ENCODE results near the gene SAMD3.
"Not testable (repeated sequence)": the region's sequence is repeated elsewhere in the genome, so short reads cannot be mapped to it uniquely, and the experiment has no call there.

Gene SAMD3

GRCh38 chr6:130158056-130158455, 64.7 kb downstream of the SAMD3 start:
- no peak for TF ChIP-seq HDGF (IDR thresholded peaks at IDR 0.05; ENCODE audit: borderline replicate concordance)
- TF ChIP-seq ARNT (IDR thresholded peaks at IDR 0.05) = no peak
- no peak for TF ChIP-seq SP1 (IDR thresholded peaks at IDR 0.05)
- TF ChIP-seq PKNOX1 (IDR thresholded peaks at IDR 0.05) = no peak
- no peak for TF ChIP-seq CTBP1 (IDR thresholded peaks at IDR 0.05; ENCODE audit: borderline replicate concordance)
- TF ChIP-seq NFRKB (IDR thresholded peaks at IDR 0.05) = no peak
- no peak for TF ChIP-seq ZNF384 (IDR thresholded peaks at IDR 0.05)
- no peak for TF ChIP-seq FOXK2 (IDR thresholded peaks at IDR 0.05)
- TF ChIP-seq SUZ12 (IDR thresholded peaks at IDR 0.05) = no peak
- no peak for TF ChIP-seq LEF1 (IDR thresholded peaks at IDR 0.05; ENCODE audit: borderline replicate concordance)
- no peak for TF ChIP-seq BHLHE40 (IDR thresholded peaks at IDR 0.05; ENCODE audit: borderline replicate concordance)
- DNase-seq (ENCODE audit: extremely low spot score) = no peak
- ChIA-PET CTCF (no interaction called here), POLR2A (no interaction called here)

- DNase-seq (ENCODE audit: extremely low spot score) = no peak
- POLR2A ChIA-PET = no interaction called here
- CTCF ChIA-PET = no interaction called here
- TF ChIP-seq SP1 (IDR thresholded peaks at IDR 0.05) (no peak), BHLHE40 (IDR thresholded peaks at IDR 0.05; ENCODE audit: borderline replicate concordance) (no peak), L3MBTL2 (conservative IDR thresholded peaks at IDR 0.05) (no peak), FOXK2 (IDR thresholded peaks at IDR 0.05) (no peak), LEF1 (IDR thresholded peaks at IDR 0.05; ENCODE audit: borderline replicate concordance) (no peak), FOXA1 (IDR thresholded peaks at IDR 0.05) (no peak), HDGF (IDR thresholded peaks at IDR 0.05; ENCODE audit: borderline replicate concordance) (no peak), SUZ12 (IDR thresholded peaks at IDR 0.05) (no peak), FOXM1 (IDR thresholded peaks at IDR 0.05; ENCODE audit: borderline replicate concordance) (no peak), ZNF384 (IDR thresholded peaks at IDR 0.05) (no peak), ELF4 (IDR thresholded peaks at IDR 0.05) (no peak), CTBP1 (IDR thresholded peaks at IDR 0.05; ENCODE audit: borderline replicate concordance) (no peak), ARNT (IDR thresholded peaks at IDR 0.05) (no peak)
Observed at GRCh38 chr6:130156908-130157307, 65.8 kb downstream of the SAMD3 start.

GRCh38 chr6:130152908-130153510, 69.7 kb downstream of the SAMD3 start:
- TF ChIP-seq TARDBP (IDR thresholded peaks at IDR 0.05) (no peak), CTBP1 (IDR thresholded peaks at IDR 0.05; ENCODE audit: borderline replicate concordance) (no peak), FOXK2 (IDR thresholded peaks at IDR 0.05) (no peak), ELF4 (IDR thresholded peaks at IDR 0.05) (no peak), PKNOX1 (IDR thresholded peaks at IDR 0.05) (no peak), LEF1 (IDR thresholded peaks at IDR 0.05; ENCODE audit: borderline replicate concordance) (no peak), L3MBTL2 (conservative IDR thresholded peaks at IDR 0.05) (no peak), SP1 (IDR thresholded peaks at IDR 0.05) (no peak), ARNT (IDR thresholded peaks at IDR 0.05) (no peak), HDGF (IDR thresholded peaks at IDR 0.05; ENCODE audit: borderline replicate concordance) (no peak), FOXA1 (IDR thresholded peaks at IDR 0.05) (no peak)
- ChIA-PET CTCF (no interaction called here), POLR2A (no interaction called here)
- DNase-seq (ENCODE audit: extremely low spot score) = no peak

- DNase-seq (ENCODE audit: extremely low spot score) = no peak
- POLR2A ChIA-PET = no interaction called here
- TF ChIP-seq FOXA1 (IDR thresholded peaks at IDR 0.05) = no peak
- TF ChIP-seq NFRKB (IDR thresholded peaks at IDR 0.05) = no peak
- TF ChIP-seq HDGF (IDR thresholded peaks at IDR 0.05; ENCODE audit: borderline replicate concordance) = no peak
- no peak for TF ChIP-seq L3MBTL2 (conservative IDR thresholded peaks at IDR 0.05)
- TF ChIP-seq TARDBP (IDR thresholded peaks at IDR 0.05) = no peak
- TF ChIP-seq FOXK2 (IDR thresholded peaks at IDR 0.05) = no peak
- no peak for TF ChIP-seq ZNF384 (IDR thresholded peaks at IDR 0.05)
- TF ChIP-seq SUZ12 (IDR thresholded peaks at IDR 0.05) = no peak
- TF ChIP-seq SP1 (IDR thresholded peaks at IDR 0.05) = no peak
- TF ChIP-seq PKNOX1 (IDR thresholded peaks at IDR 0.05) = no peak
- CTCF ChIA-PET = no interaction called here
Observed at GRCh38 chr6:130150906-130151305, 71.8 kb downstream of the SAMD3 start.

- CTCF ChIA-PET; POLR2A ChIA-PET; DNase-seq (ENCODE audit: extremely low spot score): not testable (repeated sequence)
Observed at GRCh38 chr6:130149016-130149415, 73.7 kb downstream of the SAMD3 start.

GRCh38 chr6:130148181-130148580, 74.6 kb downstream of the SAMD3 start:
- ChIA-PET POLR2A (no interaction called here), CTCF (no interaction called here)
- DNase-seq (ENCODE audit: extremely low spot score) = peak; percentile 16
- no peak for TF ChIP-seq SUZ12 (IDR thresholded peaks at IDR 0.05)
- no peak for TF ChIP-seq FOXM1 (IDR thresholded peaks at IDR 0.05; ENCODE audit: borderline replicate concordance)
- TF ChIP-seq CTBP1 (IDR thresholded peaks at IDR 0.05; ENCODE audit: borderline replicate concordance) = no peak
- no peak for TF ChIP-seq ELF4 (IDR thresholded peaks at IDR 0.05)
- no peak for TF ChIP-seq ARNT (IDR thresholded peaks at IDR 0.05)
- TF ChIP-seq LEF1 (IDR thresholded peaks at IDR 0.05; ENCODE audit: borderline replicate concordance) = no peak
- no peak for TF ChIP-seq NFRKB (IDR thresholded peaks at IDR 0.05)
- TF ChIP-seq TARDBP (IDR thresholded peaks at IDR 0.05) = no peak
- no peak for TF ChIP-seq SP1 (IDR thresholded peaks at IDR 0.05)
- no peak for TF ChIP-seq BHLHE40 (IDR thresholded peaks at IDR 0.05; ENCODE audit: borderline replicate concordance)
- no peak for TF ChIP-seq L3MBTL2 (conservative IDR thresholded peaks at IDR 0.05)
- no peak for TF ChIP-seq ZNF384 (IDR thresholded peaks at IDR 0.05)
- TF ChIP-seq FOXK2 (IDR thresholded peaks at IDR 0.05) = no peak
- no peak for TF ChIP-seq PKNOX1 (IDR thresholded peaks at IDR 0.05)
- no peak for TF ChIP-seq FOXA1 (IDR thresholded peaks at IDR 0.05)
